Measurements from ENCODE around the gene NECTIN4. TPM values are rescaled to one million over a fixed set of nuclear protein-coding genes. Genes with fewer than 3 reads are reported as not detected.
A peak's percentile ranks its signal among the peaks of the same experiment; 100 is the strongest.

NECTIN4 gene
- total RNA-seq, 1 donor from 2014 or later = 0.13 TPM

GRCh38 chr1:161088587-161089110 lies 709 bp downstream of the NECTIN4 start:
- Mint-ChIP-seq H3K27ac (ENCODE audit: unreplicated experiment) (no peak overlapping the region), H3K27me3 (ENCODE audit: unreplicated experiment) (peaks cover 11% of the 10 kb centered on the region), H3K4me1 (ENCODE audit: unreplicated experiment) (peaks cover 7% of the 10 kb centered on the region), H3K36me3 (ENCODE audit: low read depth, unreplicated experiment) (no peaks in the 10 kb centered on the region), H3K9me3 (ENCODE audit: unreplicated experiment) (no peaks in the 10 kb centered on the region), H3K4me3 (ENCODE audit: unreplicated experiment) (no peak overlapping the region)
- TF ChIP-seq, protein P1, sequence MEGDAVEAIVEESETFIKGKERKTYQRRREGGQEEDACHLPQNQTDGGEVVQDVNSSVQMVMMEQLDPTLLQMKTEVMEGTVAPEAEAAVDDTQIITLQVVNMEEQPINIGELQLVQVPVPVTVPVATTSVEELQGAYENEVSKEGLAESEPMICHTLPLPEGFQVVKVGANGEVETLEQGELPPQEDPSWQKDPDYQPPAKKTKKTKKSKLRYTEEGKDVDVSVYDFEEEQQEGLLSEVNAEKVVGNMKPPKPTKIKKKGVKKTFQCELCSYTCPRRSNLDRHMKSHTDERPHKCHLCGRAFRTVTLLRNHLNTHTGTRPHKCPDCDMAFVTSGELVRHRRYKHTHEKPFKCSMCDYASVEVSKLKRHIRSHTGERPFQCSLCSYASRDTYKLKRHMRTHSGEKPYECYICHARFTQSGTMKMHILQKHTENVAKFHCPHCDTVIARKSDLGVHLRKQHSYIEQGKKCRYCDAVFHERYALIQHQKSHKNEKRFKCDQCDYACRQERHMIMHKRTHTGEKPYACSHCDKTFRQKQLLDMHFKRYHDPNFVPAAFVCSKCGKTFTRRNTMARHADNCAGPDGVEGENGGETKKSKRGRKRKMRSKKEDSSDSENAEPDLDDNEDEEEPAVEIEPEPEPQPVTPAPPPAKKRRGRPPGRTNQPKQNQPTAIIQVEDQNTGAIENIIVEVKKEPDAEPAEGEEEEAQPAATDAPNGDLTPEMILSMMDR (IDR thresholded peaks at IDR 0.05; ENCODE audit: unreplicated experiment) = no peak
- no peak for DNase-seq (ENCODE audit: low spot score)

DNA sequence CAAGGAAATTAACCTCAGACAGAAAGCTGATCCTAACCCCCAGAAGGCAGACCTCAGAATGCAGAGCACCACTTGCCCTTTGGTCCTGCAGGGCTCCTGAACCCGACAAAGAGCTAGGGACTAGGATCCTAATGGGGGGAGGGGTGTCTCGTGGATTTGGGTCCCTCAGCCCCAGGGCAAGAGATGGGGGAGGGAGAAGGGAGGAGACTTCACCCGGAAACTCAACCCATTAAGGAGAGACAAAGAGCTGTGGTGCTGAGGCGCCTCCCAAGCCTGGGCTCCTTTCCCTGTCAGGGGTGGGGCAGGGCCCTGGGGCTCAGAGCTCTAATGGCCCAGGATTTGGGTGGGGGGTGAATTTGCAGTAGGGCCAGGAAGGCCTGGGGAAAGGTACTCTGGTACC lies 2.9 kb downstream of the NECTIN4 start:
- Mint-ChIP-seq H3K27ac (ENCODE audit: unreplicated experiment) (no peak overlapping the region), H3K36me3 (ENCODE audit: low read depth, unreplicated experiment) (no peaks in the 10 kb centered on the region), H3K9me3 (ENCODE audit: unreplicated experiment) (no peaks in the 10 kb centered on the region), H3K4me1 (ENCODE audit: unreplicated experiment) (peaks cover 11% of the 10 kb centered on the region), H3K4me3 (ENCODE audit: unreplicated experiment) (no peak overlapping the region), H3K27me3 (ENCODE audit: unreplicated experiment) (peaks cover 14% of the 10 kb centered on the region)
- no peak for DNase-seq (ENCODE audit: low spot score)
- TF ChIP-seq, protein P1 (IDR thresholded peaks at IDR 0.05; ENCODE audit: unreplicated experiment) = no peak

- DNase-seq (ENCODE audit: low spot score) = no peak
Observed at GRCh38 chr1:161085165-161085564, 4.2 kb downstream of the NECTIN4 start.

GRCh38 chr1:161084597-161084988 lies 4.8 kb downstream of the NECTIN4 start:
- Mint-ChIP-seq H3K27me3 (ENCODE audit: unreplicated experiment) (peaks cover 18% of the 10 kb centered on the region), H3K27ac (ENCODE audit: unreplicated experiment) (no peak overlapping the region), H3K4me3 (ENCODE audit: unreplicated experiment) (no peak overlapping the region), H3K4me1 (ENCODE audit: unreplicated experiment) (peaks cover 11% of the 10 kb centered on the region), H3K36me3 (ENCODE audit: low read depth, unreplicated experiment) (no peaks in the 10 kb centered on the region), H3K9me3 (ENCODE audit: unreplicated experiment) (no peaks in the 10 kb centered on the region)
- TF ChIP-seq, protein P1 (IDR thresholded peaks at IDR 0.05; ENCODE audit: unreplicated experiment) = no peak
- no peak for DNase-seq (ENCODE audit: low spot score)

More at GRCh38 chr1:161085165-161085564, 4.2 kb downstream of the NECTIN4 start:
- Mint-ChIP-seq H3K9me3 (ENCODE audit: unreplicated experiment) (no peaks in the 10 kb centered on the region), H3K4me3 (ENCODE audit: unreplicated experiment) (no peak overlapping the region), H3K4me1 (ENCODE audit: unreplicated experiment) (peaks cover 11% of the 10 kb centered on the region), H3K27ac (ENCODE audit: unreplicated experiment) (no peak overlapping the region), H3K27me3 (ENCODE audit: unreplicated experiment) (peaks cover 18% of the 10 kb centered on the region), H3K36me3 (ENCODE audit: low read depth, unreplicated experiment) (no peaks in the 10 kb centered on the region)
- TF ChIP-seq, protein P1 (IDR thresholded peaks at IDR 0.05; ENCODE audit: unreplicated experiment) = no peak

DNA sequence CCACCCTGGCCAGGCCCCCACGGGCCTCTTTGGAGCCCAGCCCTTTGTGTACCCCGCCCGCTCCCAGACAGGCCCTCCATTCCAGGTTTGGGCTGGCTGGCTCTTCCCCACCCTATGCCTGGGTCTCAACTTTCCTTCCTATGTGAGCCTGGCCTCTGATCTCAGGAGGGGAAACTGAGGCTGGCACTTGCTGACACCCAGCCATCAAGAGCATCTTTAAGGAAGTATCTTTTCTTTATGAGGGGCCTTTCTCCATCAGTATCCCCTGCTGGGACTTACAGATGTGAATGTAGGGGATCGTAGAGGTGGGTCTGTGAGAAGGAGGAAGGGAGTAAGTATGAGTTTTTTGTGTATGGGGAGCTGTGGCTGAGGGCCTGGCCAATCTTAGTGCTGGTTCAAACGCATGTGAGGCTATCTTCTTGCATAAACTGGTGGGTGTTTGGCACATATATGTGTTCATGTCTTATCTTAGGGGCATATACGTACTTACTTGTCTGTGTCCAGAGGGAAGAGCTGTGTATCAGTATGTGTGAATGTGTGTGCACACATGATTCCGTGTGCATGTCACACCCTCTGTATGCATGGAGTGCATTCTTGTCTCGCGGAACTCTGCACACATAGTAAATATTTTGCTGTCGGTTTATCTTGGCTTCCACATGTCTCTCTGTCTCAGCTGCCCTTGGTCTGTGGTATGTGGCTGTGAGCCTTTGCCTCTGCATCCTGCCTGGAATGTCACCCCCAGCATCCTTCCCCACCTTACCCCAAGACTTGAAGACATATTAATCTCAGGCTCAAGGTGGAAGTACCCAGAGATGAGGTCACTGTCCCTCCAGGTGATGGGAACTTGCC lies 5.4 kb downstream of the NECTIN4 start:
- Mint-ChIP-seq H3K27me3 (ENCODE audit: unreplicated experiment) (peaks cover 18% of the 10 kb centered on the region), H3K36me3 (ENCODE audit: low read depth, unreplicated experiment) (no peaks in the 10 kb centered on the region), H3K9me3 (ENCODE audit: unreplicated experiment) (no peaks in the 10 kb centered on the region), H3K4me1 (ENCODE audit: unreplicated experiment) (peaks cover 10% of the 10 kb centered on the region), H3K4me3 (ENCODE audit: unreplicated experiment) (peak overlapping the region; percentile 44), H3K27ac (ENCODE audit: unreplicated experiment) (no peak overlapping the region)
- TF ChIP-seq, protein P1 (IDR thresholded peaks at IDR 0.05; ENCODE audit: unreplicated experiment) = no peak
- DNase-seq (ENCODE audit: low spot score) = no peak
